HEK293 (cell line): ENCODE results near the gene POLR3B.
"Not testable (repeated sequence)": the region's sequence is repeated elsewhere in the genome, so short reads cannot be mapped to it uniquely, and the experiment has no call there.

Source experiments
- CTCF ChIA-PET: fragments of 350-600 bp; formaldehyde crosslinking; extraction: SDS; loops from one replicate; lab custom pipeline; 2021; ENCODE audit warnings: antibody characterized with exemption; lab: Yijun Ruan, JAX
- POLR2A ChIA-PET: fragments of 300-600 bp; formaldehyde crosslinking; extraction: SDS; loops from one replicate; lab custom pipeline; 2020; ENCODE audit warnings: antibody characterized with exemption, inconsistent platforms; lab: Yijun Ruan, JAX
- H3K27ac ChIP-seq: fragments of 200-500 bp; sonication (Bioruptor generic); 2 replicates; pipeline ENCODE4 v1.5.1; 2014; ENCODE audit warnings: low read depth, low read length, control low read depth, inconsistent platforms; ENCODE audit errors: extremely low read depth
- H3K36me3 ChIP-seq, 2 experiments: fragments of 200-500 bp in 1 of 2; sonication (Bioruptor generic) in 1 of 2; 1 replicate in 1 of 2; 2 replicates in 1 of 2; pipeline ENCODE4 v1.5.1; 2014 to 2017; ENCODE audit warnings: inconsistent platforms in 2 of 2, low read length in 2 of 2; ENCODE audit not compliant: control insufficient read depth in 2 of 2, insufficient read depth in 1 of 2
- H3K4me1 ChIP-seq: fragments of 200-500 bp; sonication (Bioruptor generic); 2 replicates; pipeline ENCODE4 v1.5.1; 2014; ENCODE audit warnings: mild to moderate bottlenecking, low read length, inconsistent platforms; ENCODE audit not compliant: control insufficient read depth, insufficient read depth
- H3K4me3 ChIP-seq: 2 replicates; pipeline ENCODE4 v1.5.1; 2011; ENCODE audit warnings: low read depth, mild to moderate bottlenecking, control low read depth, low read length, moderate library complexity
- H3K9me3 ChIP-seq: fragments of 200-500 bp; sonication (Bioruptor generic); 2 replicates; pipeline ENCODE4 v1.5.1; 2014; ENCODE audit warnings: low read depth, low read length, inconsistent platforms; ENCODE audit not compliant: control insufficient read depth, insufficient read depth
- BCL6B ChIP-seq: fragments of 450-650 bp; formaldehyde crosslinking; IDR thresholded peaks from 2 replicates; pipeline ENCODE4 v1.5.1; 2017; ENCODE audit warnings: missing biosample characterization, missing genetic modification characterization
- KLF10 ChIP-seq: fragments of 450-650 bp; IDR thresholded peaks from 2 replicates; pipeline ENCODE4 v1.5.1; 2018; ENCODE audit warnings: missing biosample characterization, mild to moderate bottlenecking, missing genetic modification characterization
- KLF16 ChIP-seq: fragments of 450-650 bp; formaldehyde crosslinking; IDR thresholded peaks from 2 replicates; pipeline ENCODE4 v1.5.1; 2017; ENCODE audit warnings: missing biosample characterization, missing genetic modification characterization
- WT1 ChIP-seq: fragments of 450-650 bp; formaldehyde crosslinking; IDR thresholded peaks from 2 replicates; pipeline ENCODE4 v1.5.1; 2016; ENCODE audit warnings: missing biosample characterization, missing genetic modification characterization
- ZNF148 ChIP-seq: fragments of 450-650 bp; formaldehyde crosslinking; IDR thresholded peaks from 2 replicates; pipeline ENCODE4 v1.5.0; 2017; ENCODE audit warnings: missing biosample characterization, missing genetic modification characterization, borderline replicate concordance
- ZNF341 ChIP-seq: fragments of 450-650 bp; formaldehyde crosslinking; IDR thresholded peaks from 2 replicates; pipeline ENCODE4; 2016; ENCODE audit warnings: low read depth, missing biosample characterization, missing genetic modification characterization
- ZNF354C ChIP-seq: fragments of 450-650 bp; formaldehyde crosslinking; IDR thresholded peaks from 2 replicates; pipeline ENCODE4 v1.5.1; 2016; ENCODE audit warnings: missing biosample characterization, missing genetic modification characterization, low read depth, borderline replicate concordance
- ZNF529 ChIP-seq: fragments of 450-650 bp; formaldehyde crosslinking; IDR thresholded peaks from 2 replicates; pipeline ENCODE4 v1.5.1; 2017; ENCODE audit warnings: missing genetic modification characterization, missing biosample characterization; ENCODE audit not compliant: insufficient replicate concordance
- ZNF548 ChIP-seq: fragments of 450-650 bp; formaldehyde crosslinking; IDR thresholded peaks from 2 replicates; pipeline ENCODE4 v1.5.1; 2016; ENCODE audit warnings: missing biosample characterization, missing genetic modification characterization
- ZNF624 ChIP-seq: fragments of 450-650 bp; formaldehyde crosslinking; IDR thresholded peaks from 2 replicates; pipeline ENCODE4 v1.5.1; 2017; ENCODE audit warnings: missing biosample characterization, missing genetic modification characterization
- ZNF654 ChIP-seq: fragments of 450-650 bp; formaldehyde crosslinking; IDR thresholded peaks from 2 replicates; pipeline ENCODE4 v1.5.1; 2016; ENCODE audit warnings: low read depth, missing biosample characterization, missing genetic modification characterization
- TF ChIP-seq, protein P1 (sequence below): fragments of 450-650 bp; formaldehyde crosslinking; IDR thresholded peaks from 2 replicates; pipeline ENCODE4 v1.5.1; 2016; ENCODE audit warnings: missing biosample characterization, missing genetic modification characterization

POLR3B gene

DNA sequence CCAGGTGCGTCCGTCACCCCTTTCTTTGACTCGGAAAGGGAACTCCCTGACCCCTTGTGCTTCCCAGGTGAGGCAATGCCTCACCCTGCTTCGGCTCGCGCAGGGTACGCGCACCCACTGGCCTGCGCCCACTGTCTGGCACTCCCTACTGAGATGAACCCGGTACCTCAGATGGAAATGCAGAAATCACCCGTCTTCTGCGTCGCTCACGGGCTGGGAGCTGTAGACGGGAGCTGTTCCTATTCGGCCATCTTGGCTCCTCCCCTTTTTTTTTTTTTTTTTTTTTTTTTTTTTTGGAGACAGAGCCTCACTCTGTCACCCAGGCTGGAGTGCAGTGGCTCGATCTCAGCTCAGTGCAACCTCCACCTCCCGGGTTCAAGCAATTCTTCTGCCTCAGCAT, 120.1 kb downstream of the POLR3B start:
- POLR2A ChIA-PET, H3K4me1 ChIP-seq, H3K27ac ChIP-seq, H3K4me3 ChIP-seq, CTCF ChIA-PET, H3K36me3 ChIP-seq, H3K9me3 ChIP-seq: not testable (repeated sequence)
- TF ChIP-seq, protein P1, sequence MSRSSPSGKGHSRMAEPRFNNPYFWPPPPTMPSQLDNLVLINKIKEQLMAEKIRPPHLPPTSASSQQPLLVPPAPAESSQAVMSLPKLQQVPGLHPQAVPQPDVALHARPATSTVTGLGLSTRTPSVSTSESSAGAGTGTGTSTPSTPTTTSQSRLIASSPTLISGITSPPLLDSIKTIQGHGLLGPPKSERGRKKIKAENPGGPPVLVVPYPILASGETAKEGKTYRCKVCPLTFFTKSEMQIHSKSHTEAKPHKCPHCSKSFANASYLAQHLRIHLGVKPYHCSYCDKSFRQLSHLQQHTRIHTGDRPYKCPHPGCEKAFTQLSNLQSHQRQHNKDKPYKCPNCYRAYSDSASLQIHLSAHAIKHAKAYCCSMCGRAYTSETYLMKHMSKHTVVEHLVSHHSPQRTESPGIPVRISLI = peak; percentile 58; the same call in 1 of the 2 replicates
- 0 out of 2 replicates have a peak, but pooled peaks have one; percentile 17 for TF ChIP-seq ZNF341

DNA sequence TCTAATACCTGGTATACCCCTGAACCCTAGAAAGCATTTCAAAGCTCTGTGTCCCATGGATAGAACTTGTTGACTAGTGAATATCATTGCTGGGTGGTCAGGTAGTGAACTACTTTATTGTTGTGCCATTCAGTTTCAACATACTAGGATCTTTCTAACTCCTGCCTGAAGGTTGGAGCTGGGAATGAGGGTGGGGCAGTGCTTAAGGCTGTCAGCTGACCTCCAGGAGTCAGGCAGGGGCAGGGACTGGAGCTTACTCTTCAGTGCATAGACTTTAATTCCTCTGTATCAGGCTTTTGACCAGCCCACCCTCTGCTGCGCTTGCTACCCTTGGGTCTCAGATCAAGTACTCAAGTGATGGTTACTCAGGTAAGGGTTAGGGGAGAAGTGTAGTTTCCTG, 122.7 kb downstream of the POLR3B start:
- ChIA-PET CTCF (no interaction called here), POLR2A (no interaction called here)
- TF ChIP-seq WT1 (tag by site-specific recombination) (no peak), ZNF148 (tag by site-specific recombination) (no peak), ZNF548 (tag by site-specific recombination) (no peak), ZNF529 (no peak)
- Histone ChIP-seq H3K27ac (no peak overlapping the region), H3K36me3 (no peaks in the 10 kb centered on the region), H3K4me1 (no peaks in the 10 kb centered on the region), H3K9me3 (no peaks in the 10 kb centered on the region), H3K4me3 (no peak overlapping the region)

GRCh38 chr12:106481246-106481645, 123.7 kb downstream of the POLR3B start:
- no peaks in the 10 kb centered on the region for H3K36me3 ChIP-seq
- no peak for TF ChIP-seq ZNF624
- no peak for TF ChIP-seq ZNF354C (tag by site-specific recombination)
- TF ChIP-seq KLF10 (tag by site-specific recombination) = no peak
- TF ChIP-seq, all 188 proteins: peak for 0
- POLR2A ChIA-PET = no interaction called here
- no peaks in the 10 kb centered on the region for H3K9me3 ChIP-seq
- no peaks in the 10 kb centered on the region for H3K4me1 ChIP-seq
- CTCF ChIA-PET = no interaction called here
- H3K4me3 ChIP-seq = no peak overlapping the region
- no peak overlapping the region for H3K27ac ChIP-seq

DNA sequence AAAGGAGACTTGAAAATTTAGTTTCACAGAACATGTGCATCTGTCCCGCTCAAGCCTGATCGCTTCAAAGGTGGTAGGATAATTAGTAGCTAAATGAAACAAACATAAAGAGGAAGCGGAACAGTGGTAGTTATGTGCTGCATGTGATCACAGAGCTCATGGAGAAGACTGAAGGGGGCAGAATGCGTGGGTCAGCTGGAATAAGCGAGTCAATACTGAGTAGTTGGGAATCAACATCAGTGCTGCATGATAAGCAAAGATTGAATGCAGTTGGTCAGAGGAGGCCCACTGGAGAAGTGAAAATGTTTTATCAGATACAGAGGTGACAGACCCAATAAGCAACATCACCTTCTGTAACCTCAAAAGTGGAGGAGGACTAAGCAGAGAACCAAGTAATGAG, 130.1 kb downstream of the POLR3B start:
- no peak overlapping the region for H3K4me3 ChIP-seq
- CTCF ChIA-PET = interaction anchor here (0.6 kb wide), 1 partner anchor 21 kb away, joined by 3 read pairs; no protein-coding TSS in a partner anchor
- H3K27ac ChIP-seq = no peak overlapping the region
- no peaks in the 10 kb centered on the region for H3K4me1 ChIP-seq
- POLR2A ChIA-PET = no interaction called here
- H3K36me3 ChIP-seq = no peaks in the 10 kb centered on the region
- no peaks in the 10 kb centered on the region for H3K9me3 ChIP-seq
- no peak for TF ChIP-seq BCL6B (tag by site-specific recombination)
- TF ChIP-seq ZNF654 (tag by site-specific recombination) = no peak
- no peak for TF ChIP-seq KLF16 (tag by site-specific recombination)
- TF ChIP-seq, all 188 proteins: peak for 0
